Vagina (tissue), 2 donors: Measurements from ENCODE around the gene PI4K2B. TPM values are rescaled to one million over a fixed set of nuclear protein-coding genes. Genes with fewer than 3 reads are reported as not detected.
"Not testable (repeated sequence)": the region's sequence is repeated elsewhere in the genome, so short reads cannot be mapped to it uniquely, and the experiment has no call there.

Experiments
- DNase-seq, 2 donors: peaks; one replicate each; pipeline ENCODE4 v3.0.0-alpha.2; 2017; ENCODE audit errors: extremely low spot score in 2 of 2
- H3K27ac ChIP-seq: fragments of 200-600 bp; sonication (generic); one replicate; pipeline ENCODE4 v1.5.1; 2019
- H3K27me3 ChIP-seq: fragments of 200-600 bp; sonication (generic); one replicate; pipeline ENCODE4 v1.5.1; 2019
- H3K36me3 ChIP-seq, 2 donors: fragments of 200-600 bp; sonication (generic); one replicate each; pipeline ENCODE4 v1.5.1; 2017 to 2019
- H3K4me1 ChIP-seq: fragments of 200-600 bp; sonication (generic); one replicate; pipeline ENCODE4 v1.5.1; 2019
- H3K4me3 ChIP-seq, 2 donors: fragments of 200-600 bp; sonication (generic); 1 replicate in 1 of 2; 2 replicates in 1 of 2; pipeline ENCODE4 v1.5.1; 2016 to 2019
- H3K9me3 ChIP-seq: fragments of 200-600 bp; sonication (generic); one replicate; pipeline ENCODE4 v1.5.1; 2019
- CTCF ChIP-seq, 3 experiments: fragments of 450-650 bp in 2 of 3; fragments of 200-600 bp in 1 of 3; sonication (generic) in 1 of 3; IDR thresholded peaks; one replicate each; pipeline ENCODE4 v1.5.1; 2017 to 2019; ENCODE audit warnings: antibody characterized with exemption in 3 of 3, mild to moderate bottlenecking in 2 of 3, moderate library complexity in 2 of 3
- POLR2A ChIP-seq, 2 donors: fragments of 450-650 bp; IDR thresholded peaks; one replicate each; pipeline ENCODE4 v1.6.1; 2017; ENCODE audit warnings: antibody characterized with exemption in 2 of 2, mild to moderate bottlenecking in 2 of 2, moderate library complexity in 2 of 2
- POLR2AphosphoS5 ChIP-seq, 2 donors: sonication (generic); formaldehyde crosslinking; IDR thresholded peaks; one replicate each; pipeline ENCODE4 v1.9.0; 2017; ENCODE audit warnings: antibody characterized with exemption in 2 of 2, mild to moderate bottlenecking in 2 of 2, low read depth in 1 of 2; ENCODE audit not compliant: insufficient read depth in 1 of 2
- intact Hi-C: fragments of 100-400 bp; cut with DNase I; formaldehyde crosslinking; loops from one replicate; pipeline ENCODE4 v1.15.1; 2023
- total RNA-seq: library from RNA; depleted of rRNA; stranded (reverse); fragments of >200 nt; gene quantifications from one replicate; pipeline ENCODE4 v1.2.3, GENCODE V29; 2016

PI4K2B gene
- total RNA-seq, 1 donor from 2014 or later = 13.0 TPM

- Histone ChIP-seq H3K9me3 (no peaks in the 10 kb centered on the region), H3K4me3 (no peak overlapping the region), H3K4me1 (peaks cover 3% of the 10 kb centered on the region), H3K27me3 (no peaks in the 10 kb centered on the region), H3K36me3 (no peaks in the 10 kb centered on the region), H3K27ac (no peak overlapping the region)
- no peak for TF ChIP-seq CTCF (IDR thresholded peaks at IDR 0.05)
- TF ChIP-seq POLR2AphosphoS5 (IDR thresholded peaks at IDR 0.05; ENCODE audit: insufficient read depth in 1 of 2, low read depth in 1 of 2) = no peak
- TF ChIP-seq POLR2A (IDR thresholded peaks at IDR 0.05) = no peak
- no peak for DNase-seq
- intact Hi-C loops = no loop called here
Observed at GRCh38 chr4:25245181-25245580, 11.3 kb downstream of the PI4K2B start.

GRCh38 chr4:25246680-25247611, 13.1 kb downstream of the PI4K2B start:
- intact Hi-C loops = no loop called here
- DNase-seq = no peak
- Histone ChIP-seq H3K4me3 (no peak overlapping the region), H3K9me3 (no peaks in the 10 kb centered on the region), H3K27me3 (no peaks in the 10 kb centered on the region), H3K4me1 (no peaks in the 10 kb centered on the region), H3K36me3 (no peaks in the 10 kb centered on the region), H3K27ac (no peak overlapping the region)
- TF ChIP-seq CTCF (IDR thresholded peaks at IDR 0.05) (no peak), POLR2A (IDR thresholded peaks at IDR 0.05) (no peak), POLR2AphosphoS5 (IDR thresholded peaks at IDR 0.05; ENCODE audit: insufficient read depth in 1 of 2, low read depth in 1 of 2) (no peak)

- H3K27me3 ChIP-seq, H3K4me1 ChIP-seq, H3K9me3 ChIP-seq, H3K27ac ChIP-seq, DNase-seq, intact Hi-C loops, H3K4me3 ChIP-seq, H3K36me3 ChIP-seq: not testable (repeated sequence)
Observed at GRCh38 chr4:25248875-25249274, 15.0 kb downstream of the PI4K2B start.

GRCh38 chr4:25249494-25249893, 15.7 kb downstream of the PI4K2B start:
- H3K4me3 ChIP-seq, DNase-seq, intact Hi-C loops, H3K27ac ChIP-seq, H3K4me1 ChIP-seq, H3K27me3 ChIP-seq, H3K36me3 ChIP-seq, H3K9me3 ChIP-seq: not testable (repeated sequence)

- Histone ChIP-seq H3K4me3 (no peak overlapping the region), H3K36me3 (peaks cover 0 to 22% of the 10 kb centered on the region in 2 donors), H3K9me3 (no peaks in the 10 kb centered on the region), H3K27me3 (no peaks in the 10 kb centered on the region), H3K27ac (no peak overlapping the region), H3K4me1 (no peaks in the 10 kb centered on the region)
- intact Hi-C loops = no loop called here
- no peak for TF ChIP-seq CTCF (IDR thresholded peaks at IDR 0.05)
- TF ChIP-seq POLR2AphosphoS5 (IDR thresholded peaks at IDR 0.05; ENCODE audit: insufficient read depth in 1 of 2, low read depth in 1 of 2) = no peak
- TF ChIP-seq POLR2A (IDR thresholded peaks at IDR 0.05) = no peak
- DNase-seq = no peak
Observed at GRCh38 chr4:25252230-25253070, 18.6 kb downstream of the PI4K2B start.

- no peak for DNase-seq
- no peak overlapping the region for H3K27ac ChIP-seq
- peaks cover 0 to 22% of the 10 kb centered on the region in 2 donors for H3K36me3 ChIP-seq
- intact Hi-C loops = no loop called here
- no peaks in the 10 kb centered on the region for H3K4me1 ChIP-seq
- no peak overlapping the region for H3K4me3 ChIP-seq
- TF ChIP-seq CTCF (IDR thresholded peaks at IDR 0.05) (no peak), POLR2AphosphoS5 (IDR thresholded peaks at IDR 0.05; ENCODE audit: insufficient read depth in 1 of 2, low read depth in 1 of 2) (no peak), POLR2A (IDR thresholded peaks at IDR 0.05) (no peak)
- H3K9me3 ChIP-seq = no peaks in the 10 kb centered on the region
- H3K27me3 ChIP-seq = no peaks in the 10 kb centered on the region
Observed at GRCh38 chr4:25253071-25253445, 19.2 kb downstream of the PI4K2B start.

GRCh38 chr4:25253786-25254185, 20.0 kb downstream of the PI4K2B start:
- H3K4me1 ChIP-seq, H3K27ac ChIP-seq, intact Hi-C loops, H3K27me3 ChIP-seq, H3K4me3 ChIP-seq, H3K9me3 ChIP-seq, DNase-seq: not testable (repeated sequence)
- H3K36me3 ChIP-seq = peaks cover 0 to 22% of the 10 kb centered on the region in 2 donors
